Hippocampal formation (tissue), 2 donors: ENCODE measurements around the gene ACD.
"Not testable (repeated sequence)": the region's sequence is repeated elsewhere in the genome, so short reads cannot be mapped to it uniquely, and the experiment has no call there.

Experiments used
- DNase-seq, 2 donors: peaks; one replicate each; lab custom pipeline; 2025; lab: John Stamatoyannopoulos, UW

Gene ACD

GRCh38 chr16:67659675-67660563 lies at the start of gene ACD:
ACD (minus strand) TSS chr16:67660260; CDS start chr16:67660220, 40 bp downstream.
- peak; percentile 79 to 88 for DNase-seq

- DNase-seq = no peak
Measured at GRCh38 chr16:67709050-67709449, 49.0 kb upstream of the ACD start.

GRCh38 chr16:67708368-67708771 lies 48.3 kb upstream of the ACD start:
- no peak for DNase-seq

- no peak for DNase-seq
Measured at GRCh38 chr16:67707790-67708189, 47.7 kb upstream of the ACD start.

- no peak for DNase-seq
Measured at GRCh38 chr16:67707210-67707609, 47.1 kb upstream of the ACD start.

- DNase-seq = no peak
Measured at GRCh38 chr16:67704110-67704509, 44.0 kb upstream of the ACD start.

- DNase-seq = no peak
Measured at GRCh38 chr16:67703626-67704025, 43.6 kb upstream of the ACD start.

- no peak for DNase-seq
Measured at GRCh38 chr16:67702130-67702529, 42.1 kb upstream of the ACD start.

- no peak for DNase-seq
Measured at GRCh38 chr16:67701420-67701819, 41.4 kb upstream of the ACD start.

GRCh38 chr16:67699265-67699664 lies 39.2 kb upstream of the ACD start:
- DNase-seq = no peak

GRCh38 chr16:67697422-67698185 lies 37.5 kb upstream of the ACD start:
- DNase-seq = no peak

- DNase-seq = no peak
Measured at GRCh38 chr16:67694611-67695010, 34.6 kb upstream of the ACD start.

- not testable (repeated sequence) for DNase-seq
Measured at GRCh38 chr16:67693517-67694285, 33.6 kb upstream of the ACD start.

GRCh38 chr16:67685388-67686112 lies 25.5 kb upstream of the ACD start:
- no peak for DNase-seq

GRCh38 chr16:67683767-67684166 lies 23.7 kb upstream of the ACD start:
- DNase-seq = no peak

- no peak for DNase-seq
Measured at GRCh38 chr16:67679935-67680897, 20.2 kb upstream of the ACD start.

- DNase-seq = no peak
Measured at GRCh38 chr16:67678354-67679023, 18.4 kb upstream of the ACD start.

GRCh38 chr16:67677712-67678111 lies 17.7 kb upstream of the ACD start:
- DNase-seq = no peak

GRCh38 chr16:67676939-67677338 lies 16.9 kb upstream of the ACD start:
- no peak for DNase-seq

GRCh38 chr16:67676516-67676915 lies 16.5 kb upstream of the ACD start:
- no peak for DNase-seq
